ENCODE measurements around the gene TMEM86A.

TMEM86A gene

DNA sequence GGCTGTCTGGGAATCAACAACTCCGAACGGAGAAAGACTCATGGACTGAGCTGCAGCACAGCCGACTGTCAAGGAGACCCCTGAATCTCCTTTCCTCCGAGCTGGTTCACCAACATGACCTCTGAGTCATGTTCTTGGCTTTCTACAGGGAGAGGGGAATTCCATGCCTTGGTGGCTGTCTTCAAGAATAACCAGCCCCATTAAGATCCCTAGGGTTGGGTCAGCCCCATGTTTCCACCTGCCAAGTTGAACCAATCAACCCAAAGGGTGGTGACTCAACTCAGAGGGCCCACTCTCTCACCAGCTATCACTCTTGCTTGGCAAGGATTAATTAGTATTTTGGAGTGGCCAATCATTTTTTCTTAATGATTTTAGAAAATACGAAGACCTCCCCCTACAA, 55.7 kb downstream of the TMEM86A start:
- in situ Hi-C loops (cut with MboI; ENCODE audit: low sequenced_read_pairs), result no loop called here

Data from HL-60/S4 treated with phorbol 12-myristate 13-acetate at 8.2 ng/mL for 4 days and 3 days (cell line).